Liver (tissue), 3 donors: ENCODE results near the gene ASPSCR1.

Experiments
- ATF3 ChIP-seq: IDR thresholded peaks from 2 replicates; pipeline ENCODE4 v1.6.1; 2016; ENCODE audit warnings: antibody characterized with exemption
- EGR1 ChIP-seq, 2 donors: IDR thresholded peaks; 2 replicates each; pipeline ENCODE4 v1.6.1; 2016 to 2018; ENCODE audit warnings: antibody characterized with exemption in 2 of 2, low read depth in 2 of 2
- GABPA ChIP-seq, 2 donors: IDR thresholded peaks in 1 of 2; conservative IDR thresholded peaks in 1 of 2; 2 replicates each; pipeline ENCODE4 v1.6.1; 2016; ENCODE audit warnings: antibody characterized with exemption in 2 of 2, mild to moderate bottlenecking in 1 of 2, moderate library complexity in 1 of 2
- HNF4A ChIP-seq, 2 donors: conservative IDR thresholded peaks; 2 replicates each; pipeline ENCODE4 v1.6.1; 2016; ENCODE audit warnings: antibody characterized with exemption in 2 of 2, mild to moderate bottlenecking in 2 of 2
- JUND ChIP-seq, 2 donors: IDR thresholded peaks; 2 replicates each; pipeline ENCODE4 v1.6.1; 2016; ENCODE audit warnings: antibody characterized with exemption in 2 of 2
- MAX ChIP-seq: IDR thresholded peaks from 2 replicates; pipeline ENCODE4 v1.6.1; 2016; ENCODE audit warnings: antibody characterized with exemption
- RAD21 ChIP-seq, 2 donors: IDR thresholded peaks; 2 replicates each; pipeline ENCODE4 v1.6.1; 2016; ENCODE audit warnings: antibody characterized with exemption in 2 of 2, mild to moderate bottlenecking in 2 of 2
- SP1 ChIP-seq: IDR thresholded peaks from 2 replicates; pipeline ENCODE4 v1.6.1; 2018; ENCODE audit warnings: antibody characterized with exemption, mild to moderate bottlenecking
- TAF1 ChIP-seq: conservative IDR thresholded peaks from 2 replicates; pipeline ENCODE4 v1.6.1; 2016; ENCODE audit warnings: antibody characterized with exemption, mild to moderate bottlenecking
- YY1 ChIP-seq: IDR thresholded peaks from 2 replicates; pipeline ENCODE4 v1.6.1; 2016; ENCODE audit warnings: antibody characterized with exemption, mild to moderate bottlenecking
- TF ChIP-seq, protein P1 (sequence below): fragments of 150-350 bp; IDR thresholded peaks from 2 replicates; pipeline ENCODE4 v1.5.1; 2017; ENCODE audit warnings: improper control_type of control experiment, low read depth, low read length; ENCODE audit not compliant: missing input control
- donor health status: healthy.
- donor health status: healthy.

DNA sequence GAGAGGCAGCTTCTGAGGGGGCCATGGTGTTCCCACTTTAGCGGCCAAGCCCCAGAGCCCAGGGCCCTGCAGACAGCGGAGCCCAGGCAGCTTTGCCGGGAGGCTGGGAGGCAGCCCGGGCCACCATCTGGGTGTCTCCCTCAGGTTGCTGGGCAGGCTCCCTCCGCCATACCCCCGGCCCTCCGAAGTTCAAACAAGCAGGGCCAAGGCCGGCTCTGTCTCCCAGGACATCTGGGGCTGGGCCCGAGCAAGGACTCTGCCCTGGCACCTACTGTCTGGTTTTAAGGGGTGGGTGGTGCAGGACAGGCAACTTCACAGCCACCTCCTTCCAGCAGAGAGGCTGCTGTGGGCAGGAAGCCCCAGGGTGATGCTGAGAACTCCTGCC lies 85.5 kb downstream of the ASPSCR1 start:
- TF ChIP-seq TAF1, result no peak
- TF ChIP-seq, protein P1, sequence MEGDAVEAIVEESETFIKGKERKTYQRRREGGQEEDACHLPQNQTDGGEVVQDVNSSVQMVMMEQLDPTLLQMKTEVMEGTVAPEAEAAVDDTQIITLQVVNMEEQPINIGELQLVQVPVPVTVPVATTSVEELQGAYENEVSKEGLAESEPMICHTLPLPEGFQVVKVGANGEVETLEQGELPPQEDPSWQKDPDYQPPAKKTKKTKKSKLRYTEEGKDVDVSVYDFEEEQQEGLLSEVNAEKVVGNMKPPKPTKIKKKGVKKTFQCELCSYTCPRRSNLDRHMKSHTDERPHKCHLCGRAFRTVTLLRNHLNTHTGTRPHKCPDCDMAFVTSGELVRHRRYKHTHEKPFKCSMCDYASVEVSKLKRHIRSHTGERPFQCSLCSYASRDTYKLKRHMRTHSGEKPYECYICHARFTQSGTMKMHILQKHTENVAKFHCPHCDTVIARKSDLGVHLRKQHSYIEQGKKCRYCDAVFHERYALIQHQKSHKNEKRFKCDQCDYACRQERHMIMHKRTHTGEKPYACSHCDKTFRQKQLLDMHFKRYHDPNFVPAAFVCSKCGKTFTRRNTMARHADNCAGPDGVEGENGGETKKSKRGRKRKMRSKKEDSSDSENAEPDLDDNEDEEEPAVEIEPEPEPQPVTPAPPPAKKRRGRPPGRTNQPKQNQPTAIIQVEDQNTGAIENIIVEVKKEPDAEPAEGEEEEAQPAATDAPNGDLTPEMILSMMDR, result no peak
- TF ChIP-seq EGR1 (IDR thresholded peaks at IDR 0.05; ENCODE audit: low read depth in 2 of 2), result no peak
- TF ChIP-seq MAX, result no peak
- no peak for TF ChIP-seq YY1
- TF ChIP-seq SP1, result no peak
- TF ChIP-seq HNF4A (conservative IDR thresholded peaks at IDR 0.05), result no peak
- TF ChIP-seq ATF3, result no peak
- TF ChIP-seq GABPA (IDR thresholded peaks at IDR 0.05 in 1 of 2, conservative IDR thresholded peaks at IDR 0.05 in 1 of 2), result no peak
- TF ChIP-seq RAD21 (IDR thresholded peaks at IDR 0.05), result no peak
- no peak for TF ChIP-seq JUND (IDR thresholded peaks at IDR 0.05)
